Measurements from ENCODE around the gene FLT4.

GRCh38 chr5:180665682-180666404 is 16.4 kb upstream of the FLT4 start:
- TF ChIP-seq CTCF (IDR thresholded peaks at IDR 0.05; ENCODE audit: insufficient read depth, low read length, poor library complexity, severe bottlenecking) = no peak
- TF ChIP-seq EZH2phosphoT487 (conservative IDR thresholded peaks at IDR 0.05; ENCODE audit: low read length) = no peak
